ENCODE measurements around the gene SHROOM2. TPM values are rescaled to one million over a fixed set of nuclear protein-coding genes. Genes with fewer than 3 reads are reported as not detected.
A peak's percentile ranks its signal among the peaks of the same experiment; 100 is the strongest.
"Not testable (repeated sequence)": the region's sequence is repeated elsewhere in the genome, so short reads cannot be mapped to it uniquely, and the experiment has no call there.

Gene SHROOM2
- total RNA-seq, 2 donors from 2014 or later: 3.9 to 7.8 TPM

- peak overlapping the region in 1 of 2 donors; percentile 34 for H3K9ac ChIP-seq (ENCODE audit: low read depth in 2 of 2, low read length in 2 of 2)
- no peaks in the 10 kb centered on the region for H3K36me3 ChIP-seq
- no peaks in the 10 kb centered on the region for H3K27me3 ChIP-seq
- no peaks in the 10 kb centered on the region for H3K9me3 ChIP-seq
- intact Hi-C loops (cut with DNase I): no loop called here
- no peak for TF ChIP-seq CTCF (IDR thresholded peaks at IDR 0.05)
- H3K27ac ChIP-seq: no peak overlapping the region
- peak; percentile 27 for DNase-seq
- H3K4me1 ChIP-seq: no peaks in the 10 kb centered on the region
- H3K4me3 ChIP-seq: no peak overlapping the region
These were observed 21.3 kb downstream of the SHROOM2 start for GRCh38 chrX:9807355-9808182.

- H3K36me3 ChIP-seq; H3K27ac ChIP-seq; H3K4me1 ChIP-seq; DNase-seq; H3K4me3 ChIP-seq; H3K9ac ChIP-seq (ENCODE audit: low read depth in 2 of 2, low read length in 2 of 2); intact Hi-C loops (cut with DNase I); H3K27me3 ChIP-seq; H3K9me3 ChIP-seq: not testable (repeated sequence)
These were observed 23.6 kb downstream of the SHROOM2 start for GRCh38 chrX:9809876-9810275.

GRCh38 chrX:9811086-9811485, 24.9 kb downstream of the SHROOM2 start:
- H3K9ac ChIP-seq (ENCODE audit: low read depth in 2 of 2, low read length in 2 of 2); H3K27ac ChIP-seq; DNase-seq; H3K4me3 ChIP-seq; H3K27me3 ChIP-seq; H3K9me3 ChIP-seq; intact Hi-C loops (cut with DNase I); H3K4me1 ChIP-seq; H3K36me3 ChIP-seq: not testable (repeated sequence)

- Histone ChIP-seq H3K9me3 (no peaks in the 10 kb centered on the region), H3K9ac (ENCODE audit: low read depth in 2 of 2, low read length in 2 of 2) (no peak overlapping the region), H3K36me3 (no peaks in the 10 kb centered on the region), H3K4me1 (no peaks in the 10 kb centered on the region), H3K4me3 (no peak overlapping the region), H3K27me3 (no peaks in the 10 kb centered on the region), H3K27ac (no peak overlapping the region)
- intact Hi-C loops (cut with DNase I): no loop called here
- no peak for TF ChIP-seq CTCF (IDR thresholded peaks at IDR 0.05)
- DNase-seq: no peak
These were observed 30.0 kb downstream of the SHROOM2 start for GRCh38 chrX:9816084-9816700.

- intact Hi-C loops (cut with DNase I): no loop called here
- H3K9ac ChIP-seq (ENCODE audit: low read depth in 2 of 2, low read length in 2 of 2): no peak overlapping the region
- DNase-seq: no peak
- no peak for TF ChIP-seq CTCF (IDR thresholded peaks at IDR 0.05)
- no peaks in the 10 kb centered on the region for H3K9me3 ChIP-seq
- H3K4me3 ChIP-seq: no peak overlapping the region
- H3K27me3 ChIP-seq: no peaks in the 10 kb centered on the region
- H3K27ac ChIP-seq: no peak overlapping the region
- H3K4me1 ChIP-seq: no peaks in the 10 kb centered on the region
- no peaks in the 10 kb centered on the region for H3K36me3 ChIP-seq
These were observed 35.3 kb downstream of the SHROOM2 start for GRCh38 chrX:9821572-9821971.

- no peak for DNase-seq
- Histone ChIP-seq H3K9me3 (no peaks in the 10 kb centered on the region), H3K4me3 (no peak overlapping the region), H3K36me3 (no peaks in the 10 kb centered on the region), H3K4me1 (no peaks in the 10 kb centered on the region), H3K9ac (ENCODE audit: low read depth in 2 of 2, low read length in 2 of 2) (no peak overlapping the region), H3K27ac (no peak overlapping the region), H3K27me3 (no peaks in the 10 kb centered on the region)
- intact Hi-C loops (cut with DNase I): no loop called here
- TF ChIP-seq CTCF (IDR thresholded peaks at IDR 0.05): no peak
These were observed 38.3 kb downstream of the SHROOM2 start for GRCh38 chrX:9824554-9824953.

Measured in colonic mucosa (tissue), 4 donors.